Type B pancreatic cell (in vitro differentiated cells): ENCODE measurements around the gene CRMP1. TPM values are rescaled to one million over a fixed set of nuclear protein-coding genes. Genes with fewer than 3 reads are reported as not detected.

Source experiments
- DNase-seq: peaks from one replicate; pipeline ENCODE4 v3.0.0; 2021; ENCODE audit warnings: mixed read lengths; ENCODE audit not compliant: unreplicated experiment; ENCODE audit errors: extremely low spot score
- H3K27ac Mint-ChIP-seq: 2 replicates; pipeline ENCODE4 v1.8.0; 2021; ENCODE audit warnings: mild to moderate bottlenecking, mixed read lengths
- H3K27me3 Mint-ChIP-seq: 2 replicates; pipeline ENCODE4 v1.8.0; 2021; ENCODE audit warnings: mixed read lengths
- H3K36me3 Mint-ChIP-seq: 2 replicates; pipeline ENCODE4 v1.8.0; 2021; ENCODE audit warnings: mixed read lengths
- H3K4me1 Mint-ChIP-seq: one replicate; pipeline ENCODE4 v1.8.0; 2021; ENCODE audit warnings: mixed read lengths; ENCODE audit not compliant: unreplicated experiment
- H3K4me3 Mint-ChIP-seq: 2 replicates; pipeline ENCODE4 v1.8.0; 2021; ENCODE audit warnings: mild to moderate bottlenecking, mixed read lengths
- H3K9me3 Mint-ChIP-seq: 2 replicates; pipeline ENCODE4 v1.8.0; 2021; ENCODE audit warnings: mixed read lengths
- CTCF ChIP-seq: fragments of 200-600 bp; sonication (generic); conservative IDR thresholded peaks from 2 replicates; pipeline ENCODE4 v1.5.0; 2021; ENCODE audit warnings: antibody characterized with exemption, mild to moderate bottlenecking
- total RNA-seq: library from RNA; stranded (reverse); gene quantifications from 2 replicates; pipeline ENCODE4 v1.2.1, GENCODE V29; 2021; ENCODE audit warnings: low replicate concordance

The CRMP1 gene
- total RNA-seq, 1 donor from 2014 or later: 40.4 TPM

- no peaks in the 10 kb centered on the region for H3K36me3 Mint-ChIP-seq
- no peak overlapping the region for H3K27ac Mint-ChIP-seq
- H3K27me3 Mint-ChIP-seq: peaks cover 63% of the 10 kb centered on the region
These were observed 31.7 kb upstream of the CRMP1 start for GRCh38 chr4:5924461-5925125.

GRCh38 chr4:5923376-5923775 is 30.5 kb upstream of the CRMP1 start:
- H3K4me1 Mint-ChIP-seq: peaks cover 10% of the 10 kb centered on the region
- no peak overlapping the region for H3K4me3 Mint-ChIP-seq
- peaks cover 62% of the 10 kb centered on the region for H3K27me3 Mint-ChIP-seq
- H3K36me3 Mint-ChIP-seq: no peaks in the 10 kb centered on the region
- no peak for TF ChIP-seq CTCF
- no peak overlapping the region for H3K27ac Mint-ChIP-seq
- no peaks in the 10 kb centered on the region for H3K9me3 Mint-ChIP-seq
- no peak for DNase-seq

More at GRCh38 chr4:5924461-5925125, 31.7 kb upstream of the CRMP1 start:
- no peak for DNase-seq
- H3K4me3 Mint-ChIP-seq: no peak overlapping the region
- no peaks in the 10 kb centered on the region for H3K9me3 Mint-ChIP-seq
- no peak for TF ChIP-seq CTCF
- peaks cover 10% of the 10 kb centered on the region for H3K4me1 Mint-ChIP-seq

GRCh38 chr4:5922556-5922955 is 29.7 kb upstream of the CRMP1 start:
- H3K4me1 Mint-ChIP-seq: peaks cover 10% of the 10 kb centered on the region
- no peak for DNase-seq
- peaks cover 61% of the 10 kb centered on the region for H3K27me3 Mint-ChIP-seq
- H3K27ac Mint-ChIP-seq: no peak overlapping the region
- no peak for TF ChIP-seq CTCF
- no peak overlapping the region for H3K4me3 Mint-ChIP-seq
- H3K9me3 Mint-ChIP-seq: no peaks in the 10 kb centered on the region
- no peaks in the 10 kb centered on the region for H3K36me3 Mint-ChIP-seq

GRCh38 chr4:5921981-5922380 is 29.1 kb upstream of the CRMP1 start:
- no peak for TF ChIP-seq CTCF
- no peaks in the 10 kb centered on the region for H3K9me3 Mint-ChIP-seq
- H3K4me1 Mint-ChIP-seq: peaks cover 10% of the 10 kb centered on the region
- H3K27me3 Mint-ChIP-seq: peaks cover 58% of the 10 kb centered on the region
- H3K27ac Mint-ChIP-seq: no peak overlapping the region
- no peak overlapping the region for H3K4me3 Mint-ChIP-seq
- DNase-seq: no peak
- H3K36me3 Mint-ChIP-seq: no peaks in the 10 kb centered on the region

- H3K4me3 Mint-ChIP-seq: no peak overlapping the region
- H3K27me3 Mint-ChIP-seq: peaks cover 60% of the 10 kb centered on the region
- peaks cover 10% of the 10 kb centered on the region for H3K4me1 Mint-ChIP-seq
- no peak for TF ChIP-seq CTCF
- no peaks in the 10 kb centered on the region for H3K9me3 Mint-ChIP-seq
- H3K27ac Mint-ChIP-seq: no peak overlapping the region
- DNase-seq: no peak
- no peaks in the 10 kb centered on the region for H3K36me3 Mint-ChIP-seq
These were observed 28.5 kb upstream of the CRMP1 start for GRCh38 chr4:5921101-5921980.
